ENCODE data around the gene C1orf226.

Gene C1orf226

DNA sequence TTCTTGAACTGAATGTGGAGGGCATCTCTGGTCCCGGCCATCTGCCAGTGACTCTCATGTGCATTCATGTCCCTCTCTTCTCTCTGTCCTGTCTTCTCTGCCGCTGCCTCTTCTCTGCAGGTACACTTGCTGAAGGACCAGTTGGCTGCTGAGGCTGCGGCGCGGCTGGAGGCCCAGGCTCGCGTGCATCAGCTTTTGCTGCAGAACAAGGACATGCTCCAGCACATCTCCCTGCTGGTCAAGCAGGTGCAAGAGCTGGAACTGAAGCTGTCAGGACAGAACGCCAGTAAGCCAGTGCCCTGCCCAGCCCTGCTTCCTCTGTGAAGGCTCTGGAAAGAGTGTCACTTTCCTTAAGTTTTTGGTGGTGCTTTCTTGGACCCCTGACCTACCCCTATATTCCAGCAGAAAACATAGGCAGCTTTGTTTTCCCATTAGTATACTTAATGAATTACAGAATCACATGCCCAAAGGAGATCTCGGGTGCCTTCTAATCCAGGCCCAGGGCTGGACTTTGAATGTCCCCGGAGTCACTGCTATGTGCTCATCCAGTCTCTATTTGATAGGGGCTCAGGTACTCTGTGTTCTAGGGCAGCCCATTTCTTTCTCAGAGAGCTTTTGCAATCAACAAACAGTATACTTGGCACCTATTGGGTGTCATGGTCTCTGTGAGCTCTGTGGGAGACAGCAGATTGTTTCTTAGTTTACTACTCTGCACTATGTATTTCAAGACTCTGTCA is 16.1 kb upstream of the C1orf226 start:
- H3K4me3 ChIP-seq (ENCODE audit: low read length) = no peak overlapping the region
- H3K27me3 ChIP-seq (ENCODE audit: control insufficient read depth, insufficient read depth, low read length) = no peaks in the 10 kb centered on the region
- no peaks in the 10 kb centered on the region for H3K9me3 ChIP-seq (ENCODE audit: control insufficient read depth, insufficient read depth, low read length)
- H3K4me1 ChIP-seq (ENCODE audit: control insufficient read depth, insufficient read depth, low read length) = no peaks in the 10 kb centered on the region
- no peaks in the 10 kb centered on the region; the same call in 1 of the 2 replicates for H3K36me3 ChIP-seq (ENCODE audit: control insufficient read depth, insufficient read depth, low read length)
- DNase-seq (ENCODE audit: low read depth, low spot score) = no peak
- WGBS (ENCODE audit: insufficient coverage, insufficient read length) = no CpG with 5 or more reads among the region's 10 CpGs
- no peak overlapping the region for H3K27ac ChIP-seq (ENCODE audit: low read length)

DNA sequence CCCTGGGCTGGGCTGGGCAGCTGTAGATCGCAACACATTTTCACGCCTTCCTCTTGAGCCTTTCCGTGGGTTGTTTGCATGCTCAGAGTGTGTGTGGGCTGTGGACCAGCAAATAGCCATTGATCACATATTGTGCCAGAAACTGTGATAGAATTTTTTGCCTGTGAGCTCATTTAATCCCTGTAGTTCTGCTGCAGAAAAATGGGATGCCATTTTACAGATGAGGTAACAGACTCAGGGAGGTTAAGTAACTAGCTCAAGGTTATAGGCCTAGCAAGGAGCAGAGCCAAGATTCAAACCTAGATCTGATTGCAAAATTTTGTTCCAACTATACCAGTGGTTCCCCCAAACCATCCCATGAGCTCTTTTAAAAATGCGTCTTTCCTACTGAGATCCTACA is 15.4 kb upstream of the C1orf226 start:
- WGBS (ENCODE audit: insufficient coverage, insufficient read length) = no CpG with 5 or more reads among the region's 4 CpGs
- H3K36me3 ChIP-seq (ENCODE audit: control insufficient read depth, insufficient read depth, low read length) = no peaks in the 10 kb centered on the region; the same call in 1 of the 2 replicates

DNA sequence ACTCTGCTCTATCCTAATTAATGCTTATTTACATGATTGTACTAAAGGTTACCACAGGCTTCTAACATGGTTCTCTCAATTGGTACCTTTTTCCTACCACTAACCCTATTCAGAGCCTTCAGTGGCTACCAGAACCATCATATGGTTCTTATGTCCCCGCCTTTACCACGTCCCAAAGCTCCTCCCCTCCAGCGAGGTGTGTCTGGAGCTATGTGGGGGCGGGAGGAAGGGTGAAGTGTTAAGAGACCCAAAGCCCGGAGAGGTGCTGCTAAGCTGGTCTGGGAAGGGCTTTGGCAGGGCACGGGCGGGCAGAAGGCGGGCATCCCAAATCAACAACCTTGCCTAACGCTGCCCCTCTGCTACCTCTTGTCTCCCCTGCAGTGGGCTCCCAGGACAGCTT is 14.9 kb upstream of the C1orf226 start:
- Histone ChIP-seq H3K9me3 (ENCODE audit: control insufficient read depth, insufficient read depth, low read length) (no peaks in the 10 kb centered on the region), H3K27ac (ENCODE audit: low read length) (no peak overlapping the region), H3K36me3 (ENCODE audit: control insufficient read depth, insufficient read depth, low read length) (no peaks in the 10 kb centered on the region; the same call in 1 of the 2 replicates), H3K4me3 (ENCODE audit: low read length) (no peak overlapping the region), H3K4me1 (ENCODE audit: control insufficient read depth, insufficient read depth, low read length) (no peaks in the 10 kb centered on the region), H3K27me3 (ENCODE audit: control insufficient read depth, insufficient read depth, low read length) (no peaks in the 10 kb centered on the region)
- DNase-seq (ENCODE audit: low read depth, low spot score) = no peak
- no CpG with 5 or more reads among the region's 9 CpGs for WGBS (ENCODE audit: insufficient coverage, insufficient read length)

More for the DNA sequence above, 15.4 kb upstream of the C1orf226 start:
- Histone ChIP-seq H3K9me3 (ENCODE audit: control insufficient read depth, insufficient read depth, low read length) (no peaks in the 10 kb centered on the region), H3K4me1 (ENCODE audit: control insufficient read depth, insufficient read depth, low read length) (no peaks in the 10 kb centered on the region), H3K27ac (ENCODE audit: low read length) (no peak overlapping the region), H3K4me3 (ENCODE audit: low read length) (no peak overlapping the region), H3K27me3 (ENCODE audit: control insufficient read depth, insufficient read depth, low read length) (no peaks in the 10 kb centered on the region)
- no peak for DNase-seq (ENCODE audit: low read depth, low spot score)

DNA sequence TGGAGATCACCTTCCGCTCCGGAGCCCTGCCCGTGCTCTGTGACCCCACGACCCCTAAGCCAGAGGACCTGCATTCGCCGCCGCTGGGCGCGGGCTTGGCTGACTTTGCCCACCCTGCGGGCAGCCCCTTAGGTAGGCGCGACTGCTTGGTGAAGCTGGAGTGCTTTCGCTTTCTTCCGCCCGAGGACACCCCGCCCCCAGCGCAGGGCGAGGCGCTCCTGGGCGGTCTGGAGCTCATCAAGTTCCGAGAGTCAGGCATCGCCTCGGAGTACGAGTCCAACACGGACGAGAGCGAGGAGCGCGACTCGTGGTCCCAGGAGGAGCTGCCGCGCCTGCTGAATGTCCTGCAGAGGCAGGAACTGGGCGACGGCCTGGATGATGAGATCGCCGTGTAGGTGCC is 14.5 kb upstream of the C1orf226 start:
- no CpG with 5 or more reads among the region's 36 CpGs for WGBS (ENCODE audit: insufficient coverage, insufficient read length)
- Histone ChIP-seq H3K4me1 (ENCODE audit: control insufficient read depth, insufficient read depth, low read length) (no peaks in the 10 kb centered on the region), H3K27me3 (ENCODE audit: control insufficient read depth, insufficient read depth, low read length) (no peaks in the 10 kb centered on the region), H3K9me3 (ENCODE audit: control insufficient read depth, insufficient read depth, low read length) (no peaks in the 10 kb centered on the region), H3K27ac (ENCODE audit: low read length) (no peak overlapping the region), H3K36me3 (ENCODE audit: control insufficient read depth, insufficient read depth, low read length) (no peaks in the 10 kb centered on the region; the same call in 1 of the 2 replicates), H3K4me3 (ENCODE audit: low read length) (no peak overlapping the region)
- DNase-seq (ENCODE audit: low read depth, low spot score) = no peak

DNA sequence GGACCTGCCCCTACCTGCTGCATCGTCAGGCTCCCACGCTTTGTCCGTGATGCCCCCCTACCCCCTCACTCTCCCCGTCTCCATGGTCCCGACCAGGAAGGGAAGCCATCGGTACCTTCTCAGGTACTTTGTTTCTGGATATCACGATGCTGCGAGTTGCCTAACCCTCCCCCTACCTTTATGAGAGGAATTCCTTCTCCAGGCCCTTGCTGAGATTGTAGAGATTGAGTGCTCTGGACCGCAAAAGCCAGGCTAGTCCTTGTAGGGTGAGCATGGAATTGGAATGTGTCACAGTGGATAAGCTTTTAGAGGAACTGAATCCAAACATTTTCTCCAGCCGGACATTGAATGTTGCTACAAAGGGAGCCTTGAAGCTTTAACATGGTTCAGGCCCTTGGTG is 13.8 kb upstream of the C1orf226 start:
- Histone ChIP-seq H3K27ac (ENCODE audit: low read length) (no peak overlapping the region), H3K4me1 (ENCODE audit: control insufficient read depth, insufficient read depth, low read length) (no peaks in the 10 kb centered on the region), H3K4me3 (ENCODE audit: low read length) (no peak overlapping the region), H3K27me3 (ENCODE audit: control insufficient read depth, insufficient read depth, low read length) (no peaks in the 10 kb centered on the region), H3K36me3 (ENCODE audit: control insufficient read depth, insufficient read depth, low read length) (no peaks in the 10 kb centered on the region; the same call in 1 of the 2 replicates), H3K9me3 (ENCODE audit: control insufficient read depth, insufficient read depth, low read length) (no peaks in the 10 kb centered on the region)
- DNase-seq (ENCODE audit: low read depth, low spot score) = no peak
- WGBS (ENCODE audit: insufficient coverage, insufficient read length) = no CpG with 5 or more reads among the region's 10 CpGs

DNA sequence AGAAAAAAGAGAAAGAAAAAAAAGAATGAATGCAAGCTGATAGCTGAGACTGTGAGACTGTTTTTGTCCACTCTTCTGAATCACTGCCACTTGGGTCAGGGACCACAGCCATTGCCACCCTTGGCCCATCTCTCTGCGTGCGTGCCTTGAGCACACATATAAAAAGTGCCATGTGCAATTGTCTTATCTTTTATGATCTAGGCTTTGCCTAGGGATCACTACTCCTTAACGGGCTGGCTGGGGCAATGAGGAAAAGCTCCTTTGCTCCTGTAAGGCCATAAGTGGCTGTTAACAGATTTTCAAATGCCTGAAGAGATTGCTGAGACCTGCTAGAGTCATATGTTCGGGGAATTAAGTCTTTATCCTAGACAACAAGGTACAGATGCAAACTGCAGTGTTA is 13.1 kb upstream of the C1orf226 start:
- no peaks in the 10 kb centered on the region for H3K4me1 ChIP-seq (ENCODE audit: control insufficient read depth, insufficient read depth, low read length)
- no peaks in the 10 kb centered on the region; the same call in 1 of the 2 replicates for H3K36me3 ChIP-seq (ENCODE audit: control insufficient read depth, insufficient read depth, low read length)
- DNase-seq (ENCODE audit: low read depth, low spot score) = no peak
- no CpG with 5 or more reads among the region's 4 CpGs for WGBS (ENCODE audit: insufficient coverage, insufficient read length)
- no peaks in the 10 kb centered on the region for H3K9me3 ChIP-seq (ENCODE audit: control insufficient read depth, insufficient read depth, low read length)
- H3K27me3 ChIP-seq (ENCODE audit: control insufficient read depth, insufficient read depth, low read length) = no peaks in the 10 kb centered on the region
- H3K27ac ChIP-seq (ENCODE audit: low read length) = no peak overlapping the region
- H3K4me3 ChIP-seq (ENCODE audit: low read length) = no peak overlapping the region

DNA sequence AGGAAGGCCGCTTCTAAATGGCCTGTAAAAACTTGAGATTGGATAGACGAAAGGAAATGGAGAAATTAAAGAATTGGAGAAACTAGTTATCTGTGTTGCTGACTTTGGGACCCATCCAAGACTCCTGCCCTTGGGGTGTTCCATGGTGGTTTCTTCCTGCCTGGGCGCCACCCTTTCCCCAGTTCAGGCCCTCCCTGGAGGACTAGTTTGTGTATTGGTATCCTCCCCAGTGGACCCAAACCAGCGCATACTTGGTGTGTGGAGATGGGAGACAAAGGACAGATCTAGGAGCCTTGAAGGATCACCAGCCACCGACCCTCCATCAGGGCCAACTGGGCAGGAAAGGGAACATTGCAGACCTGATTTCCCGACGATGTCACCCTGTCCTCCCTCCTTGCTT is 12.0 kb upstream of the C1orf226 start:
- Histone ChIP-seq H3K4me1 (ENCODE audit: control insufficient read depth, insufficient read depth, low read length) (no peaks in the 10 kb centered on the region), H3K9me3 (ENCODE audit: control insufficient read depth, insufficient read depth, low read length) (no peaks in the 10 kb centered on the region), H3K27me3 (ENCODE audit: control insufficient read depth, insufficient read depth, low read length) (no peaks in the 10 kb centered on the region), H3K36me3 (ENCODE audit: control insufficient read depth, insufficient read depth, low read length) (no peaks in the 10 kb centered on the region; the same call in 1 of the 2 replicates), H3K4me3 (ENCODE audit: low read length) (no peak overlapping the region), H3K27ac (ENCODE audit: low read length) (no peak overlapping the region)
- WGBS (ENCODE audit: insufficient coverage, insufficient read length) = no CpG with 5 or more reads among the region's 7 CpGs
- DNase-seq (ENCODE audit: low read depth, low spot score) = no peak

DNA sequence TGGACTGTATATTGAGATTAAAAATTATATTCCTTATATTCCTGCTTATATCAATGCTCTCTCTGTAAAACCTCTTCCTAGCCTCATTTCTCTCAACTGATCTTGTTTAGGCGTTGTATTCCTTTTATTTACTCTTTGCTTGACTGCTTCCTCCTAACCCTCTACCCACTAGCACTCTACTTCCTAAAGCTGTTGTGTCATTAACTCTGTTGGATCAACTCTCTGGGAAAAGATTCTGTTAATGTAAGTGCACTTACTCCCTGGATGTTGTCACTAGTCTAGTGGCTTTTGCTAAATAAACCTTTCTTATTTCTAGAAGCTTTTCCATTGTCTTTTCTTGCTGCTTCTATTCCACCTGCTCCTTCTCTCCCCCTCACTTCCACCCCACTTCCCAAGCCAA is 11.4 kb upstream of the C1orf226 start:
- Histone ChIP-seq H3K27me3 (ENCODE audit: control insufficient read depth, insufficient read depth, low read length) (no peaks in the 10 kb centered on the region), H3K36me3 (ENCODE audit: control insufficient read depth, insufficient read depth, low read length) (no peaks in the 10 kb centered on the region; the same call in 1 of the 2 replicates), H3K4me1 (ENCODE audit: control insufficient read depth, insufficient read depth, low read length) (no peaks in the 10 kb centered on the region), H3K27ac (ENCODE audit: low read length) (no peak overlapping the region), H3K9me3 (ENCODE audit: control insufficient read depth, insufficient read depth, low read length) (no peaks in the 10 kb centered on the region), H3K4me3 (ENCODE audit: low read length) (no peak overlapping the region)
- no peak for DNase-seq (ENCODE audit: low read depth, low spot score)
- WGBS (ENCODE audit: insufficient coverage, insufficient read length) = no CpG with 5 or more reads among the region's 1 CpG

DNA sequence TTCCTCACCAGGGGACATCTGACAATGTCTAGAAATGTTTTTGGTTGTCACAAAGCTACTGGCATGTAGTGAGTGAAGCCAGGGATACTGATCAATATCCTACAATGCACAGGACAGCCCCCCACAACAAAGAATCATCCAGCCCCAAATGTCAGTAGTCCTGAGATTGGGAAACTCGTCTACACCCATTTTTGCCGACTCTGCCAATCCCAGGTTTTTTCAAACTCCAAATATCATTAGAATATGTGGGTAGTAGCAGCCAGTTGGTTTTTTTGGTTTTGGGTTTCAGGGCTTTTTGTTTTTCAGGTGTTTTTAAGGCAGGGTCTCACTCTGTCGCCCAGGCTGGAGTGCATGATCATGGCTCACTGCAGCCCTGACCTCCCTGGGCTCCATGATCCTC is 10.8 kb upstream of the C1orf226 start:
- Histone ChIP-seq H3K9me3 (ENCODE audit: control insufficient read depth, insufficient read depth, low read length) (no peaks in the 10 kb centered on the region), H3K27me3 (ENCODE audit: control insufficient read depth, insufficient read depth, low read length) (no peaks in the 10 kb centered on the region), H3K4me3 (ENCODE audit: low read length) (no peak overlapping the region), H3K27ac (ENCODE audit: low read length) (no peak overlapping the region), H3K4me1 (ENCODE audit: control insufficient read depth, insufficient read depth, low read length) (no peaks in the 10 kb centered on the region), H3K36me3 (ENCODE audit: control insufficient read depth, insufficient read depth, low read length) (no peaks in the 10 kb centered on the region; the same call in 1 of the 2 replicates)
- DNase-seq (ENCODE audit: low read depth, low spot score) = no peak
- no CpG with 5 or more reads among the region's 3 CpGs for WGBS (ENCODE audit: insufficient coverage, insufficient read length)

DNA sequence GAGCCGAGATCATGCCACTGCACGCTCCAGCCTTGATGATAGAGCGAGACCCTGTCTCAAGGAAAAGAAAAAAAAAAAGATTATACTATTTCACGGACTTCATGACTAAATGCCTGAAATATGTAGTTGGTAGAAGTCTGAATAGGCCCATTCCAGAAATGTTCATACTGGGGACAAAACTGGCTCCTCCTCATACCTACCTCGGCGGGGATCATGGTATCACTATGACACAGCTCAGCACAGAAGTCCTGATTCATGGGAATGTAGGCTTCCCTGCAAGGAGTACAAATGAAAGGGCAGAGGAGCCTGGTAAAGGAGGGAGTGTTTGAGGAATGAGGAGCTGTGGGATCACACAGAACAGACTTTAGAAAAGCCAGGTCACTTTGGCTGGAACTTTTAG is 9.9 kb upstream of the C1orf226 start:
- H3K27ac ChIP-seq (ENCODE audit: low read length) = no peak overlapping the region
- no peaks in the 10 kb centered on the region for H3K27me3 ChIP-seq (ENCODE audit: control insufficient read depth, insufficient read depth, low read length)
- no peaks in the 10 kb centered on the region; the same call in 1 of the 2 replicates for H3K36me3 ChIP-seq (ENCODE audit: control insufficient read depth, insufficient read depth, low read length)
- H3K4me3 ChIP-seq (ENCODE audit: low read length) = no peak overlapping the region
- H3K9me3 ChIP-seq (ENCODE audit: control insufficient read depth, insufficient read depth, low read length) = no peaks in the 10 kb centered on the region
- H3K4me1 ChIP-seq (ENCODE audit: control insufficient read depth, insufficient read depth, low read length) = no peaks in the 10 kb centered on the region
- no peak for DNase-seq (ENCODE audit: low read depth, low spot score)
- no CpG with 5 or more reads among the region's 6 CpGs for WGBS (ENCODE audit: insufficient coverage, insufficient read length)

All from iPS DF 6.9 (cell line).